GM12865 (cell line): ENCODE results near the gene SCARB2.

Source experiments
- DNase-seq: peaks from one replicate; pipeline ENCODE4 v3.0.0; 2010; ENCODE audit warnings: low read depth
- H3K4me3 ChIP-seq: 2 replicates; pipeline ENCODE4 v1.5.1; 2011; ENCODE audit warnings: mild to moderate bottlenecking, low read depth, low read length, control low read depth
- CTCF ChIP-seq: IDR thresholded peaks from 2 replicates; pipeline ENCODE4 v1.5.1; 2011; ENCODE audit warnings: low read length, control low read depth, low read depth, inconsistent platforms; ENCODE audit not compliant: insufficient read depth; ENCODE audit errors: missing control alignments

The SCARB2 gene

DNA sequence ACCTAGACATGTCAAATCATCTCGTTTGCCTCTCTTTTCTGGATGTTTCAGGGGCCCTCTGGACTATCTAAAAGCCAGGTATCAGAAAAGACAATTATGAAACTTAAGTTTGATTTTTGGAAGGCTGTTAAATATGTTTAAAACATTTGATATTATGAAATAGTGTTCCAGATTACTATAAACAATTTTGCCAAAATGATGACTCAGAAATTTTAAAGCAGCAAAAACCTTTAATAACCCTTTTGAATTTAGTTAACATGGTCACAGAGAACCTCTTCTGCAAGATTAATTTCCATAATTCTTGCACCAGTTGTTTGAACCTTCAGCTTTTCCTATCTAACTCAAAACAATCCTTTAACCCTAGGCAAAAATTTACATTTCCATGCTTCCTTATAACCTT is 19.1 kb upstream of the SCARB2 start:
- no peak overlapping the region for H3K4me3 ChIP-seq
- DNase-seq = no peak
- TF ChIP-seq CTCF = no peak

DNA sequence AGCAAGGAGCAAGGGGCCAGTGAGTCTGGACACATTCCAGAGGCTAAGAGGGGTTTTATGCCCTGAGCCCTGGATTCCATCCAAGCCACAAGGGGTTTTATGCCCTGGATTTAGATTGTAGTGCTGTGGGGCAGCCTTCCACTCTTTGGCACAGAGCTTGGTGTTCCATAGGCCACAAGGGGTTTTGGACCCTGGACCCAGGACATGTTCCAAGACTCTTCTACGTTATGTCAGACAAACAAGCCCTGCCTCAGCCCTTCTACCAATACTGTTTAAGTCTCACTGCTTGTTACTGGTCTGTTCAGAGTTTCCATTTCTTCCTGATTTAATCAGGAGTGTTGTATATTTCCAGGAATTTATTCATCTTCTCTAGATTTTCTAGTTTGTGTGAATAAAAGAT is 12.8 kb upstream of the SCARB2 start:
- no peak for DNase-seq
- H3K4me3 ChIP-seq = no peak overlapping the region
- TF ChIP-seq CTCF = no peak

GRCh38 chr4:76224171-76224570 is 10.5 kb upstream of the SCARB2 start:
- no peak for TF ChIP-seq CTCF
- no peak overlapping the region for H3K4me3 ChIP-seq
- no peak for DNase-seq

DNA sequence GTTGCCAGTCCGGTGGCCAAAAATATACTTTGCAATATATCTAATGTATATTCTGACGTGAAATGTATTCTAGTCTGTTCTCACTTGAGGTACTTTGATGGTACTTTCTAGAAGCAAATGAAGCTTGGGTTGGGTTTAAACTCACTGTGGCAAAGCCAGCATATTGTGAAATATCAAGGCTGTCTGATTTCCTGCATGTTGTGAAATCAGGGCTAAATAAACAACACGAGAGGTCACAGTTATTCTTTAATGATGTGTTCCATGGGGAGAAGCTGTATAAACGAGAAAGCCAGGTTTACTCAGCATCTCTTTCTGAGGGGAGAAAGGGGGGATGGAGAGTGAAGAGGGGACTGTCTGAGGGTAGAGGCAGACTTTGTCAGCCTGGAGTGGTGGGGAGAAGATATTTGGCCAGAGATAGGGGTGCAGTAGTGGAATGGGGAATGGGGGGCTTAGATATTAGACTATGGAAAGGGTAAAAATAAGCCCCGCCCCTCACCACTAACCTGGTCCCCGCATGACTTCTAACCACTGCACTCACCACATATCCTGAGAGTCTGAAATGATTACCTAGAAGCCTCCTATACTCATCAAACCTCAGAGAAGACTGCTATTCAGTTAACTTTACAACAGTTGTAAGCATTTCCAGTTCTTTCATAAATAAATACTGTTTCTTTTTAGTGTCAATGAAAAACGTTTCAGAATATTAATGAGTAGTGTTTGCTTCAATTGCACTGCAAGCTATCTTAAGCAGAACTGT is 5.9 kb upstream of the SCARB2 start:
- H3K4me3 ChIP-seq = no peak overlapping the region
- TF ChIP-seq CTCF = no peak
- DNase-seq = no peak

DNA sequence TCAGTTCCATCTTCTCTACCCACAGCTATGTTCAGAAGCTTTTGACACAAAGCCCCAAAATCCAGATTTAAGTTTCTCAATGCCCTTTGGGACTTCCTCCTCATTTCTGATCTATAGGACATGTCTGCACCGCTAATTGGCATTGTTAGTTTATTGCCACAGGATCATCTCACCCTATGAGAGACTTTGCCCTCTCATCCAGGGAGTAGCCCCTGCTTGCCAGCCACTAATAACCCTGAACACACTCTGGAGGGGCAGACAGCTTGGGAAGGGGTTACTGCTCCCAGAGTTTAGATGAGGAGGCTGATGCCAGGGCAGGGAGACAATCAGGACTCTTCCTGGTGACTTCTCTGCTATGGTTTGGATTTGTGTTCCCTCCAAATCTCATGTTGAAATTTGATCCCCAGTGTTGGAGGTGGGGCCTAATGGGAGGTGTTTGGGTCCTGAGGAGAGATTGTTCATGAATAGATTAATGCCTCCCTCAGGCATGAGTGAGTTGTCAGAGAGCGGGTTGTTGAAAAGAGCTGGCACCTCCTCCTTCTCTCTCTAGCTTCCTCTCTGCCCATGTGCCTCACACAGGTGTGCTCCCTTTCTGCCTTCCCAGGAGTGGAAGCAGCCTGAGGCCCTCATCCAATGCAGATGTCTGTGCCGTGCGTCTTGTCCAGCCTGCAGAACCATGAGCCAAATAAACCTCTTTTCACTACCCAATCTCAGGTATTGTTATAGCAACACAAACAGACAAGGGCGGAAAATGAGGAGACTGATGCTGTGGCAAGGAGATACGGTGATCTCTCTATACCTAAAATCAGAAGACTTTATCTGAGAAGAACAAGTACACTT is 3.6 kb upstream of the SCARB2 start:
- no peak for TF ChIP-seq CTCF
- H3K4me3 ChIP-seq = no peak overlapping the region
- no peak for DNase-seq

DNA sequence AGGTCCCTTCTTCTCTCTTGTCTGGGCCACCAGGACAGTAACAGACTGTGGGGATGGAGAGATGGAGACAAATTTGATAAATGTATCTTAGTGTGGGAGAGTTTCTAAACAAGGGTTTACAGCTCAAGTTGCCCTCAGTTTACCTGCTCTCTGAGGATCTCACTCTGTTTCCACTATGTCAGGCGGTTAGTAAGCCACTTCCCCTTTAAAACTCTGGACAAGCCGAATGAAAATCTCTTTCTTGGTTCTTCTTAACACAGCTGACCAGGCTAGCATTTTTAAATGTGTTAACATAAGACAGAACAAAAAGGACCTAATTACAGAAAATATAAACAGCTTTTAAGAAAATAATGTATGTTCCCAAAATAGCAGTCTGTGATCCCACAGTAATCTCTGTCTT is 2.9 kb upstream of the SCARB2 start:
- H3K4me3 ChIP-seq = no peak overlapping the region
- TF ChIP-seq CTCF = no peak
- DNase-seq = no peak
